ENCODE measurements around the gene DPY19L2. TPM values are rescaled to one million over a fixed set of nuclear protein-coding genes. Genes with fewer than 3 reads are reported as not detected.
A peak's percentile ranks its signal among the peaks of the same experiment; 100 is the strongest.
"Not testable (repeated sequence)": the region's sequence is repeated elsewhere in the genome, so short reads cannot be mapped to it uniquely, and the experiment has no call there.

The DPY19L2 gene
- total RNA-seq (2022) (not detected in 2 replicates), Bru-seq, nascent RNA (percentile 2 among the genes with signal in this experiment), BruChase-seq, experiment 1, labeled RNA remaining after a 6-hour chase (not detected), BruChase-seq, experiment 2, labeled RNA remaining after a 2-hour chase (percentile 3 among the genes with signal in this experiment)
- long read RNA-seq = 0 reads

- BruUV-seq (replicated peaks) = no TSS peak
- ChIA-PET CTCF (no interaction called here), POLR2A (no interaction called here)
- H3K36me3 Mint-ChIP-seq (ENCODE audit: insufficient read depth, unreplicated experiment) = no peaks in the 10 kb centered on the region
- no peak within 1 kb of the TSS for H3K27ac Mint-ChIP-seq (ENCODE audit: low read depth, unreplicated experiment)
- intact Hi-C loops (cut with micrococcal nuclease) = no loop called here
- no peak for DNase-seq (ENCODE audit: unreplicated experiment)
- H3K4me1 Mint-ChIP-seq (ENCODE audit: insufficient read depth, unreplicated experiment) = no peaks in the 10 kb centered on the region
- H3K9me3 Mint-ChIP-seq (ENCODE audit: unreplicated experiment) = no peaks in the 10 kb centered on the region
- H3K4me3 Mint-ChIP-seq (ENCODE audit: unreplicated experiment) = no peak within 1 kb of the TSS
- no peak for TF ChIP-seq CTCF (IDR thresholded peaks at IDR 0.05; ENCODE audit: unreplicated experiment)
- H3K27me3 Mint-ChIP-seq (ENCODE audit: insufficient read depth, unreplicated experiment) = peaks cover 56% of the 10 kb centered on the region
These were observed at the start of gene DPY19L2 for GRCh38 chr12:63668028-63668799. DPY19L2 (minus strand) TSS chr12:63668493; CDS start chr12:63668393, 100 bp downstream.

- DNase-seq (ENCODE audit: unreplicated experiment); H3K4me3 Mint-ChIP-seq (ENCODE audit: unreplicated experiment); POLR2A ChIA-PET; intact Hi-C loops (cut with micrococcal nuclease); H3K9me3 Mint-ChIP-seq (ENCODE audit: unreplicated experiment); H3K36me3 Mint-ChIP-seq (ENCODE audit: insufficient read depth, unreplicated experiment); CTCF ChIA-PET; H3K27ac Mint-ChIP-seq (ENCODE audit: low read depth, unreplicated experiment); BruUV-seq (replicated peaks); H3K4me1 Mint-ChIP-seq (ENCODE audit: insufficient read depth, unreplicated experiment): not testable (repeated sequence)
- peaks cover 59% of the 10 kb centered on the region for H3K27me3 Mint-ChIP-seq (ENCODE audit: insufficient read depth, unreplicated experiment)
These were observed 48.6 kb upstream of the DPY19L2 start for GRCh38 chr12:63716891-63717290.

- DNase-seq (ENCODE audit: unreplicated experiment); BruUV-seq (replicated peaks); H3K36me3 Mint-ChIP-seq (ENCODE audit: insufficient read depth, unreplicated experiment); POLR2A ChIA-PET; H3K4me1 Mint-ChIP-seq (ENCODE audit: insufficient read depth, unreplicated experiment); CTCF ChIA-PET; H3K4me3 Mint-ChIP-seq (ENCODE audit: unreplicated experiment); H3K9me3 Mint-ChIP-seq (ENCODE audit: unreplicated experiment); H3K27ac Mint-ChIP-seq (ENCODE audit: low read depth, unreplicated experiment); intact Hi-C loops (cut with micrococcal nuclease): not testable (repeated sequence)
- H3K27me3 Mint-ChIP-seq (ENCODE audit: insufficient read depth, unreplicated experiment) = peaks cover 57% of the 10 kb centered on the region
These were observed 46.9 kb upstream of the DPY19L2 start for GRCh38 chr12:63715107-63715625.

- BruUV-seq (replicated peaks); POLR2A ChIA-PET; H3K9me3 Mint-ChIP-seq (ENCODE audit: unreplicated experiment); H3K4me1 Mint-ChIP-seq (ENCODE audit: insufficient read depth, unreplicated experiment); CTCF ChIA-PET; DNase-seq (ENCODE audit: unreplicated experiment); H3K4me3 Mint-ChIP-seq (ENCODE audit: unreplicated experiment); H3K27ac Mint-ChIP-seq (ENCODE audit: low read depth, unreplicated experiment); intact Hi-C loops (cut with micrococcal nuclease); H3K36me3 Mint-ChIP-seq (ENCODE audit: insufficient read depth, unreplicated experiment): not testable (repeated sequence)
- peaks cover 57% of the 10 kb centered on the region for H3K27me3 Mint-ChIP-seq (ENCODE audit: insufficient read depth, unreplicated experiment)
These were observed 46.1 kb upstream of the DPY19L2 start for GRCh38 chr12:63714409-63714808.

- CTCF ChIA-PET; BruUV-seq (replicated peaks); H3K4me3 Mint-ChIP-seq (ENCODE audit: unreplicated experiment); intact Hi-C loops (cut with micrococcal nuclease); H3K4me1 Mint-ChIP-seq (ENCODE audit: insufficient read depth, unreplicated experiment); H3K27ac Mint-ChIP-seq (ENCODE audit: low read depth, unreplicated experiment); DNase-seq (ENCODE audit: unreplicated experiment); H3K9me3 Mint-ChIP-seq (ENCODE audit: unreplicated experiment); POLR2A ChIA-PET; H3K36me3 Mint-ChIP-seq (ENCODE audit: insufficient read depth, unreplicated experiment): not testable (repeated sequence)
- peaks cover 57% of the 10 kb centered on the region for H3K27me3 Mint-ChIP-seq (ENCODE audit: insufficient read depth, unreplicated experiment)
These were observed 45.4 kb upstream of the DPY19L2 start for GRCh38 chr12:63713681-63714075.

GRCh38 chr12:63712979-63713680 lies 44.8 kb upstream of the DPY19L2 start:
- H3K27ac Mint-ChIP-seq (ENCODE audit: low read depth, unreplicated experiment); POLR2A ChIA-PET; H3K4me3 Mint-ChIP-seq (ENCODE audit: unreplicated experiment); intact Hi-C loops (cut with micrococcal nuclease); H3K4me1 Mint-ChIP-seq (ENCODE audit: insufficient read depth, unreplicated experiment); CTCF ChIA-PET; H3K36me3 Mint-ChIP-seq (ENCODE audit: insufficient read depth, unreplicated experiment); H3K9me3 Mint-ChIP-seq (ENCODE audit: unreplicated experiment); BruUV-seq (replicated peaks); DNase-seq (ENCODE audit: unreplicated experiment): not testable (repeated sequence)
- peaks cover 57% of the 10 kb centered on the region for H3K27me3 Mint-ChIP-seq (ENCODE audit: insufficient read depth, unreplicated experiment)

GRCh38 chr12:63712376-63712974 lies 44.2 kb upstream of the DPY19L2 start:
- H3K4me1 Mint-ChIP-seq (ENCODE audit: insufficient read depth, unreplicated experiment); H3K9me3 Mint-ChIP-seq (ENCODE audit: unreplicated experiment); DNase-seq (ENCODE audit: unreplicated experiment); BruUV-seq (replicated peaks); CTCF ChIA-PET; H3K27ac Mint-ChIP-seq (ENCODE audit: low read depth, unreplicated experiment); H3K4me3 Mint-ChIP-seq (ENCODE audit: unreplicated experiment); intact Hi-C loops (cut with micrococcal nuclease); H3K36me3 Mint-ChIP-seq (ENCODE audit: insufficient read depth, unreplicated experiment); POLR2A ChIA-PET: not testable (repeated sequence)
- peaks cover 63% of the 10 kb centered on the region for H3K27me3 Mint-ChIP-seq (ENCODE audit: insufficient read depth, unreplicated experiment)

- intact Hi-C loops (cut with micrococcal nuclease); DNase-seq (ENCODE audit: unreplicated experiment); POLR2A ChIA-PET; H3K4me1 Mint-ChIP-seq (ENCODE audit: insufficient read depth, unreplicated experiment); H3K36me3 Mint-ChIP-seq (ENCODE audit: insufficient read depth, unreplicated experiment); BruUV-seq (replicated peaks); H3K27ac Mint-ChIP-seq (ENCODE audit: low read depth, unreplicated experiment); H3K9me3 Mint-ChIP-seq (ENCODE audit: unreplicated experiment); H3K4me3 Mint-ChIP-seq (ENCODE audit: unreplicated experiment): not testable (repeated sequence)
- CTCF ChIA-PET = interaction anchor here (0.6 kb wide), 1 partner anchor 92 kb away, joined by 3 read pairs; no protein-coding TSS in a partner anchor
- peaks cover 69% of the 10 kb centered on the region for H3K27me3 Mint-ChIP-seq (ENCODE audit: insufficient read depth, unreplicated experiment)
These were observed 43.0 kb upstream of the DPY19L2 start for GRCh38 chr12:63711339-63711738.

Measured in MCF 10A (cell line).